Measurements from ENCODE around the gene ORAI3. TPM values are rescaled to one million over a fixed set of nuclear protein-coding genes. Genes with fewer than 3 reads are reported as not detected.

The ORAI3 gene
- total and polyA plus RNA-seq, 2 of the 13 experiments (the other 11 are each of a cell fraction or from before 2014, with no cell fraction given) = 11.4 to 32.0 TPM

- TF ChIP-seq ZNF790 (CRISPR knock-in tag; IDR thresholded peaks at IDR 0.05; ENCODE audit: borderline replicate concordance) = no peak; the same call in 1 of the 2 replicates
- no peak for TF ChIP-seq GRHL1 (CRISPR knock-in tag; conservative IDR thresholded peaks at IDR 0.05)
- TF ChIP-seq SMC3 (IDR thresholded peaks at IDR 0.05; ENCODE audit: low read length) = 0 out of 2 replicates have a peak, but pooled peaks have one; percentile 10
- peak; percentile 78; the same call in 1 of the 2 replicates for TF ChIP-seq HBP1 (CRISPR knock-in tag; IDR thresholded peaks at IDR 0.05; ENCODE audit: low read depth)
- TF ChIP-seq HOXA3 (CRISPR knock-in tag; IDR thresholded peaks at IDR 0.05) = peak; percentile 86
- no peak for TF ChIP-seq PTBP1 (IDR thresholded peaks at IDR 0.05; ENCODE audit: low read depth, low read length, poor library complexity, severe bottlenecking)
- TF ChIP-seq POGK (CRISPR knock-in tag; conservative IDR thresholded peaks at IDR 0.05) = peak; percentile 68; the same call in 1 of the 2 replicates
- TF ChIP-seq ZBTB10 (CRISPR knock-in tag; IDR thresholded peaks at IDR 0.05; ENCODE audit: borderline replicate concordance) = 0 out of 2 replicates have a peak, but pooled peaks have one; percentile 22
- TF ChIP-seq ZNF549 (CRISPR knock-in tag; IDR thresholded peaks at IDR 0.05) = no peak
- peak; percentile 43; the same call in 1 of the 2 replicates for TF ChIP-seq ZNF235 (CRISPR knock-in tag; IDR thresholded peaks at IDR 0.05; ENCODE audit: borderline replicate concordance)
- peak; percentile 25 for TF ChIP-seq HNRNPLL (IDR thresholded peaks at IDR 0.05; ENCODE audit: low read depth, low read length, poor library complexity, severe bottlenecking)
- TF ChIP-seq TRAFD1 (CRISPR knock-in tag; IDR thresholded peaks at IDR 0.05; ENCODE audit: borderline replicate concordance) = 0 out of 2 replicates have a peak, but pooled peaks have one; percentile 54
- peak; percentile 18; the same call in 1 of the 2 replicates for TF ChIP-seq ZNF432 (CRISPR knock-in tag; IDR thresholded peaks at IDR 0.05; ENCODE audit: borderline replicate concordance)
- TF ChIP-seq ETV6 (CRISPR knock-in tag; conservative IDR thresholded peaks at IDR 0.05) = no peak
- TF ChIP-seq ZNF343 (CRISPR knock-in tag; IDR thresholded peaks at IDR 0.05) = peak; percentile 49; the same call in 1 of the 2 replicates
- TF ChIP-seq STAG1 (CRISPR knock-in tag; IDR thresholded peaks at IDR 0.05) = peak; percentile 41; the same call in 1 of the 2 replicates
Measured at GRCh38 chr16:30949650-30950515, 1.0 kb downstream of the ORAI3 start (continued).
